BLaER1 (cell line): ENCODE results near the gene ATF7.
"Not testable (repeated sequence)": the region's sequence is repeated elsewhere in the genome, so short reads cannot be mapped to it uniquely, and the experiment has no call there.

Source experiments
- H3K27ac ChIP-seq: shearing (Covaris generic); formaldehyde crosslinking; 2 replicates; pipeline ENCODE4 v1.8.1; 2022
- H3K27me3 ChIP-seq: shearing (Covaris generic); formaldehyde crosslinking; 2 replicates; pipeline ENCODE4 v1.8.1; 2022
- H3K36me3 ChIP-seq: shearing (Covaris generic); formaldehyde crosslinking; 2 replicates; pipeline ENCODE4 v1.8.1; 2022
- H3K4me1 ChIP-seq: shearing (Covaris generic); formaldehyde crosslinking; 2 replicates; pipeline ENCODE4 v1.8.1; 2022
- H3K4me2 ChIP-seq: shearing (Covaris generic); formaldehyde crosslinking; 2 replicates; pipeline ENCODE4 v1.8.1; 2022
- H3K4me3 ChIP-seq: shearing (Covaris generic); formaldehyde crosslinking; 2 replicates; pipeline ENCODE4 v1.8.1; 2022
- H3K9ac ChIP-seq: shearing (Covaris generic); formaldehyde crosslinking; 2 replicates; pipeline ENCODE4 v1.8.1; 2022
- H3K9me3 ChIP-seq: shearing (Covaris generic); formaldehyde crosslinking; 2 replicates; pipeline ENCODE4 v1.8.1; 2022
- H4K20me1 ChIP-seq: shearing (Covaris generic); formaldehyde crosslinking; 2 replicates; pipeline ENCODE4 v1.8.1; 2022
- Cebpa-rat ChIP-seq: shearing (Covaris generic); IDR thresholded peaks from 2 replicates; pipeline ENCODE4 v1.8.1; 2022

Gene ATF7

DNA sequence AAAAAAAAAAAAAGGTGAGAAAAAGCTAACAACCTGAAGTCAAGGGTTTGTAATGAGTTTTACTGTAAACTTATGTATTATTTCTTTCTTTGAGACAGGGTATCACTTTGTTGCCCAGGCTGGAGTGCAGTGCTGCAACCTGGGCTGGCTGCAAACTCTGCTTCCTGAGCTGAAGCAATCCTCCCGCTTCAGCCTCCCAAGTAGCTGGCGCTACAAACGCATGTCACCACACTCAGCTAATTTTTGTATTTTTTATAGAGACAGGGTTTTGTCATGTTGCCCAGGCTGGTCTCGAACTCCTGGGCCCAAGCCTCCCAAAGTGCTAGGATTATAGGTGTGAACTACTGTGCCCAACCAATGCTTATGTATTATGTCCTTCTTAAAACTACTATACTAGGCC lies 9.2 kb downstream of the ATF7 start:
- Histone ChIP-seq H3K27ac (peak overlapping the region; percentile 80), H3K9me3 (no peaks in the 10 kb centered on the region), H4K20me1 (no peaks in the 10 kb centered on the region), H3K4me1 (peaks cover 84% of the 10 kb centered on the region), H3K4me3 (no peak overlapping the region), H3K36me3 (peaks cover 21% of the 10 kb centered on the region), H3K9ac (peak overlapping the region; percentile 55), H3K4me2 (peak overlapping the region; percentile 83), H3K27me3 (no peaks in the 10 kb centered on the region)
- no peak for TF ChIP-seq Cebpa-rat

DNA sequence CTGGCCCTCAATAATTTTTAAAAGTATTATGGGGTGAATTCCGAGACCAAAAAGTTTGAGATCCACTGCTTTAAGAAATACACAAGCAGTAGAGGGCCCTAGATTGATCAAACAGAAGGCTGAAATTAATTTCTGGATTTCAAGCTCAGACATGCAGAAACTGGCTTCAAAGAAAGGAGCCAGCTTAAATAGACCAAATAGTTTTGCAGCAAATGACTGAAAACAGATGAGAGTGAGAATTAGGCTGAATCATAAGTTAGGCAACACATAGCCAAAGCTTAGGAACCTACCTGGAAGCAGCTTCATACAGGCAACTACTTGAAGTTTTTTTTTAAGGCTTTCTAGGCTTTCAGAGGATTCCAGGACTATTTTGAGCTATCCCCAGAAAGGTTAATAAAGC lies 12.4 kb downstream of the ATF7 start:
- H3K9ac ChIP-seq = peak overlapping the region; percentile 18; the same call in 1 of the 2 replicates
- H3K27ac ChIP-seq = no peak overlapping the region; the same call in 1 of the 2 replicates

DNA sequence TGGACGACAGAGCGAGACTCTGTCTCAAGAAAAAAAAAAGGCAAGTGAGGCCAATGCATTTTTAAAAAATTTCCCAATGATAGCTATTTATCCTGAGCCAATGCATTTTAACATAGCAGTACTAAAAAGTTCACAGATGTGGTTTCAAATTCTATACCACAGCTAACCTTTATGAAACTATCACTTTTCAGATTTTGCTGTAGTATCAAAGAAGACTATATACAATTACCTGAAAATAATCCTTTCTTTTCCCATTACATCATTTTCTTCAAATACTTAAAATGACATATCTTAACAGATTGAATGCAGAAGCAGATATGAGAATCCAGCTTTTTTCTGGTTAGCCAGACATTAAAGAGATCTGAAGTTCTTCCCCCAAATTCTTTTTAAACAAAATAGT lies 13.2 kb downstream of the ATF7 start:
- Histone ChIP-seq H3K27ac (no peak overlapping the region), H3K4me1 (peaks cover 61% of the 10 kb centered on the region)
- TF ChIP-seq Cebpa-rat = no peak

More for the DNA sequence above, 12.4 kb downstream of the ATF7 start:
- Histone ChIP-seq H3K36me3 (peaks cover 34% of the 10 kb centered on the region), H3K4me2 (no peak overlapping the region), H3K9me3 (no peaks in the 10 kb centered on the region), H3K4me1 (peaks cover 66% of the 10 kb centered on the region), H3K4me3 (no peak overlapping the region), H4K20me1 (no peaks in the 10 kb centered on the region), H3K27me3 (no peaks in the 10 kb centered on the region)
- TF ChIP-seq Cebpa-rat = no peak

GRCh38 chr12:53611304-53611703 lies 14.9 kb downstream of the ATF7 start:
- Histone ChIP-seq H3K27ac (no peak overlapping the region), H3K9ac (no peak overlapping the region), H3K4me3 (no peak overlapping the region), H4K20me1 (no peaks in the 10 kb centered on the region), H3K27me3 (no peaks in the 10 kb centered on the region), H3K36me3 (peaks cover 39% of the 10 kb centered on the region), H3K9me3 (no peaks in the 10 kb centered on the region), H3K4me1 (peaks cover 44% of the 10 kb centered on the region), H3K4me2 (no peak overlapping the region)
- no peak for TF ChIP-seq Cebpa-rat

More for the DNA sequence above, 13.2 kb downstream of the ATF7 start:
- Histone ChIP-seq H3K36me3 (peaks cover 35% of the 10 kb centered on the region), H3K4me3 (no peak overlapping the region), H3K27me3 (no peaks in the 10 kb centered on the region), H3K4me2 (no peak overlapping the region), H4K20me1 (no peaks in the 10 kb centered on the region), H3K9ac (no peak overlapping the region), H3K9me3 (no peaks in the 10 kb centered on the region)

- Histone ChIP-seq H3K4me1 (peaks cover 30% of the 10 kb centered on the region), H3K36me3 (peaks cover 18% of the 10 kb centered on the region)
- not testable (repeated sequence) for H3K9ac ChIP-seq, H4K20me1 ChIP-seq, H3K4me3 ChIP-seq, H3K4me2 ChIP-seq, H3K9me3 ChIP-seq, H3K27ac ChIP-seq, H3K27me3 ChIP-seq
Measured at GRCh38 chr12:53606688-53607087, 19.5 kb downstream of the ATF7 start.

DNA sequence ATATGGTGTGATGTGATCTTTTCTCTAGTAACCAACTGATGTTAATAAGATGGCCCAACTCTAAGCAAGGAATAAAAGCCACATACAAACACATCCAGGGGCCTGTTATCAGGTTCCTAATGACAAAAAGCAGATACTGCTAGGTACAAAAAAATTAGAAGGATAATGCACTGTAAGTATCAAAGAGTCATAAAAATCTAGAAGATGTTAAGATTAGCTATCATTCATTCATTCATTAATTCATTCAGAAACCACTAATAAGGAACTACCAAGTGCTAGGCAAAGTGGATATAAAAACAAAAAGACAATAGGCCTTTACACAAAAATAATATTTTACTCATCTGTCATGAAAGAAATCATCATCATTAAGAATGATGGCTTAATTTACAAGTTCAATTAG lies 21.6 kb downstream of the ATF7 start:
- H3K9me3 ChIP-seq = no peaks in the 10 kb centered on the region
- H3K36me3 ChIP-seq = peaks cover 22% of the 10 kb centered on the region
- H3K4me2 ChIP-seq = no peak overlapping the region
- 0 out of 2 replicates have a peak overlapping the region, but pooled peaks have one; percentile 44 for H3K27ac ChIP-seq
- no peak for TF ChIP-seq Cebpa-rat
- H3K27me3 ChIP-seq = no peaks in the 10 kb centered on the region
- peaks cover 41% of the 10 kb centered on the region for H3K4me1 ChIP-seq
- no peaks in the 10 kb centered on the region for H4K20me1 ChIP-seq
- H3K4me3 ChIP-seq = no peak overlapping the region
- H3K9ac ChIP-seq = no peak overlapping the region

- Histone ChIP-seq H3K4me2 (peak overlapping the region; percentile 81), H3K9ac (peak overlapping the region; percentile 30; the same call in 1 of the 2 replicates), H3K36me3 (peaks cover 20% of the 10 kb centered on the region), H3K4me3 (no peak overlapping the region), H3K9me3 (no peaks in the 10 kb centered on the region), H4K20me1 (no peaks in the 10 kb centered on the region), H3K4me1 (peaks cover 41% of the 10 kb centered on the region), H3K27ac (peak overlapping the region; percentile 44), H3K27me3 (no peaks in the 10 kb centered on the region)
- TF ChIP-seq Cebpa-rat = no peak
Measured at GRCh38 chr12:53603804-53604203, 22.4 kb downstream of the ATF7 start.

DNA sequence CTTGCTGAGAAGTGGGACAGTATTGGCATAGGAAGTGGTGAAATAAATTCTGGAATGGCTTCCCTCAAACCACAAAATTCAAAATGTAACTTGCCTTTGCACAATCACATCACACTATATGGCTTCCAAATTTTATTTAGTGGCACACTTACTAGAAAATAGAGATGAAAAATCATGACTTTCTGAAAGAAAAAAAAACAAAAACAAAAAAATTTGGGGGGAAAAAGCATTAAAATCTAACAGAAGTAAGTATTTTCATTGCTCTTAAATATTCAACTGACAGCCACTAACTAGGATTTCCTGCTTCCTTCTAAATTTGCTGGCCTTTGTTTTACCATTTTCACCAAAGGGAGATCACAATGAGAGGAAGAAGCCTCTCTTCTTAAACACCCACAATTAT lies 23.0 kb downstream of the ATF7 start:
- Histone ChIP-seq H3K36me3 (peaks cover 25% of the 10 kb centered on the region), H3K9ac (peak overlapping the region; percentile 30; the same call in 1 of the 2 replicates)
- no peak for TF ChIP-seq Cebpa-rat

GRCh38 chr12:53602176-53602864 lies 23.9 kb downstream of the ATF7 start:
- peaks cover 12% of the 10 kb centered on the region; the same call in 1 of the 2 replicates for H3K9me3 ChIP-seq
- H3K4me3 ChIP-seq = no peak overlapping the region
- no peak for TF ChIP-seq Cebpa-rat
- peak overlapping the region; percentile 44; the same call in 1 of the 2 replicates for H3K27ac ChIP-seq
- H3K9ac ChIP-seq = no peak overlapping the region
- peaks cover 30% of the 10 kb centered on the region for H3K36me3 ChIP-seq
- no peaks in the 10 kb centered on the region for H3K27me3 ChIP-seq
- H3K4me1 ChIP-seq = peaks cover 41% of the 10 kb centered on the region
- peak overlapping the region; percentile 81 for H3K4me2 ChIP-seq
- H4K20me1 ChIP-seq = no peaks in the 10 kb centered on the region

More for the DNA sequence above, 23.0 kb downstream of the ATF7 start:
- Histone ChIP-seq H4K20me1 (no peaks in the 10 kb centered on the region), H3K9me3 (peaks cover 3% of the 10 kb centered on the region; the same call in 1 of the 2 replicates), H3K4me2 (peak overlapping the region; percentile 81), H3K4me3 (no peak overlapping the region), H3K27ac (peak overlapping the region; percentile 44), H3K4me1 (peaks cover 41% of the 10 kb centered on the region), H3K27me3 (no peaks in the 10 kb centered on the region)

DNA sequence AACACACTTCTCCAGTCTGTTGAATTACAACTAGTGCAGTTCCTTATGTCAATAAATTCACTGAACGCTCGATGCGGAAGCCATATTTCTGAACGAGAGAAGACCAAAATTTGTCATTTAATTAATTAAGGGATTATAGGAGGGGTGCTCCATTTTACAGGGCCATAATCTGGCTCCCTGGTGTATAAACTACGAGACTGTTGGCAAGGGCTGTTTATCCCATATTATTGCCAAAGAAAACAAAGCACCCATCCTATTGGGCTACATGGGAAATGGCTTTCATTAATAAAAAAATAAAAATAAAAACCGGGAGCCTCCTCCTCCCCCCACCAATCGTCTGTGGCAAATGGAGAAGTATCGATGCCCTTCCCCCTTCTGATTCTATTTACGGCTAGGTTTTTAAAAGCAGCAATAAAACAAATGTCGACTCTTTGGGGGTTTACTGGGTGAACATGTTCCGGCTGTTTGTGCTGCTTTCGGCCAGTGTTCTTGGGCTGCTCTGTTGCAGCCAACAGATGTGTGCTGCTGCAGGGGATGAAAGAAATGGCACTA lies 24.8 kb downstream of the ATF7 start:
- Histone ChIP-seq H3K4me1 (peaks cover 49% of the 10 kb centered on the region), H3K9ac (peak overlapping the region; percentile 44; the same call in 1 of the 2 replicates), H3K4me2 (peak overlapping the region; percentile 81), H3K27ac (peak overlapping the region; percentile 47), H4K20me1 (no peaks in the 10 kb centered on the region), H3K9me3 (peaks cover 12% of the 10 kb centered on the region; the same call in 1 of the 2 replicates), H3K4me3 (peak overlapping the region; percentile 36), H3K36me3 (peaks cover 31% of the 10 kb centered on the region), H3K27me3 (no peaks in the 10 kb centered on the region)
- TF ChIP-seq Cebpa-rat = no peak
